ENCODE data around the gene SLC8A1.

Gene SLC8A1

GRCh38 chr2:40315683-40316082 is 136.2 kb downstream of the SLC8A1 start:
- H3K27ac ChIP-seq = no peak overlapping the region
- ChIA-PET CTCF (no interaction called here), POLR2A (ENCODE audit: low non-redundant PET) (no interaction called here)
- TF ChIP-seq CTCF (conservative IDR thresholded peaks at IDR 0.05; ENCODE audit: low read depth) = no peak
- no peak for DNase-seq (ENCODE audit: low spot score)

GRCh38 chr2:40311026-40311425 is 140.9 kb downstream of the SLC8A1 start:
- no peak for TF ChIP-seq CTCF (conservative IDR thresholded peaks at IDR 0.05; ENCODE audit: low read depth)
- no peak for DNase-seq (ENCODE audit: low spot score)
- no peak overlapping the region for H3K27ac ChIP-seq
- POLR2A ChIA-PET (ENCODE audit: low non-redundant PET) = no interaction called here
- CTCF ChIA-PET = interaction anchor here (0.6 kb wide), 1 partner anchor 402 kb away, joined by 4 read pairs; no protein-coding TSS in a partner anchor

GRCh38 chr2:40310303-40310702 is 141.6 kb downstream of the SLC8A1 start:
- no peak for TF ChIP-seq CTCF (conservative IDR thresholded peaks at IDR 0.05; ENCODE audit: low read depth)
- CTCF ChIA-PET = interaction anchor here (0.6 kb wide), 2 partner anchors 388 to 402 kb away, joined by 3 to 4 read pairs; no protein-coding TSS in a partner anchor
- POLR2A ChIA-PET (ENCODE audit: low non-redundant PET) = no interaction called here
- no peak for DNase-seq (ENCODE audit: low spot score)
- no peak overlapping the region for H3K27ac ChIP-seq

GRCh38 chr2:40304340-40304739 is 147.6 kb downstream of the SLC8A1 start:
- CTCF ChIA-PET = no interaction called here
- H3K27ac ChIP-seq = no peak overlapping the region
- no peak for TF ChIP-seq CTCF (conservative IDR thresholded peaks at IDR 0.05; ENCODE audit: low read depth)
- DNase-seq (ENCODE audit: low spot score) = no peak
- POLR2A ChIA-PET (ENCODE audit: low non-redundant PET) = no interaction called here

- ChIA-PET CTCF (no interaction called here), POLR2A (ENCODE audit: low non-redundant PET) (no interaction called here)
- TF ChIP-seq CTCF (conservative IDR thresholded peaks at IDR 0.05; ENCODE audit: low read depth) = no peak
- no peak overlapping the region for H3K27ac ChIP-seq
- no peak for DNase-seq (ENCODE audit: low spot score)
Measured at GRCh38 chr2:40303746-40304145, 148.1 kb downstream of the SLC8A1 start.

GRCh38 chr2:40302751-40303325 is 149.1 kb downstream of the SLC8A1 start:
- ChIA-PET CTCF (no interaction called here), POLR2A (ENCODE audit: low non-redundant PET) (no interaction called here)
- TF ChIP-seq CTCF (conservative IDR thresholded peaks at IDR 0.05; ENCODE audit: low read depth) = no peak
- no peak overlapping the region for H3K27ac ChIP-seq
- no peak for DNase-seq (ENCODE audit: low spot score)
